ENCODE data around the gene RELL1. TPM values are rescaled to one million over a fixed set of nuclear protein-coding genes. Genes with fewer than 3 reads are reported as not detected.

RELL1 gene
- total RNA-seq, 2 experiments from 2014 or later: 53.5 to 62.3 TPM

- Histone ChIP-seq H4K20me1 (ENCODE audit: insufficient read depth, low read length) (no peaks in the 10 kb centered on the region), H2AFZ (ENCODE audit: low read length) (no peak overlapping the region), H3K9me3 (ENCODE audit: low read length) (no peaks in the 10 kb centered on the region), H3K4me2 (ENCODE audit: low read length) (no peak overlapping the region), H3K4me3 (ENCODE audit: low read depth, low read length, poor library complexity, severe bottlenecking) (no peak overlapping the region), H3K27ac (ENCODE audit: low read depth, low read length, poor library complexity, severe bottlenecking) (no peak overlapping the region), H3K79me2 (ENCODE audit: insufficient read depth, low read depth, low read length) (no peaks in the 10 kb centered on the region), H3K9me2 (ENCODE audit: insufficient read depth, low read length) (no peaks in the 10 kb centered on the region), H3K36me3 (ENCODE audit: insufficient read depth, low read length) (no peaks in the 10 kb centered on the region), H3K4me1 (ENCODE audit: insufficient read depth, low read length, poor library complexity, severe bottlenecking) (no peaks in the 10 kb centered on the region)
- TF ChIP-seq CTCF (conservative IDR thresholded peaks at IDR 0.05; ENCODE audit: low read length): no peak
- TF ChIP-seq EZH2phosphoT487 (IDR thresholded peaks at IDR 0.05; ENCODE audit: borderline replicate concordance, low read depth, low read length): no peak
- CTCF ChIA-PET (ENCODE audit: unreplicated experiment): no interaction called here
- POLR2A ChIA-PET: interaction anchor here (0.6 kb wide), 1 partner anchor 620 kb away, joined by 3 read pairs; no protein-coding TSS in a partner anchor
- intact Hi-C loops (cut with micrococcal nuclease; ENCODE audit: unreplicated experiment): no loop called here
- no peak for DNase-seq (ENCODE audit: low spot score)
- BruUV-seq (replicated peaks): no TSS peak
These were observed 124.4 kb downstream of the RELL1 start for GRCh38 chr4:37561803-37562207.

DNA sequence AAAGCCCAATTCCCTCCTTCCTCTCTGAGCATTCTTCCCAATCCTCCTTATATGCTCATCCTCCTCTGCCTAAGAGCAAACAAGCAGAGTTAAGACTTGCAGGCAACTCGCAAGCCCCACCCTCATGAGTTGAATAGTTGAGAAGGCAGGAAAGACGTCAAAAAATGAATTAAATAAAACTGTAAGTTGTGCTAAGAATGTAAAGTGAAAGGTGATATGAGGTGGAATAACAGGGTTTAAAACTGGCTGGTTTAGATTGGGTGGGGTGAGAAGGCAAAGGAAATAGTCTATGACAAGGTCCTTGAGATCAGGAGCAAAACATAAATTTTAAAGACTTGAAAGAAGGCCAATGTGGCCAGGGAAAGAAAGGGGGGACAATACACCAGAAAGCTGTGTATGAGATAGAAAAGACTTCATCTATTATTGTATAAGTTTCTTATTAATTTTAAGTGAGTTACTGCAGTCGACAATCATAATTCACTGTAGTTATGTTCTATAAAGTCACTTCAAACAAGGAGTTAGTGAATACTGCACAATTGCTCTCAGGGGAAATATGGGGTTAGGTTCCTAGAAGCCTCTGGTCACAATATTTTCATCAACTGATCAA, 124.9 kb downstream of the RELL1 start:
- Histone ChIP-seq H3K9me2 (ENCODE audit: insufficient read depth, low read length) (no peaks in the 10 kb centered on the region), H3K79me2 (ENCODE audit: insufficient read depth, low read depth, low read length) (no peaks in the 10 kb centered on the region), H2AFZ (ENCODE audit: low read length) (no peak overlapping the region), H3K4me3 (ENCODE audit: low read depth, low read length, poor library complexity, severe bottlenecking) (no peak overlapping the region), H3K36me3 (ENCODE audit: insufficient read depth, low read length) (no peaks in the 10 kb centered on the region), H4K20me1 (ENCODE audit: insufficient read depth, low read length) (no peaks in the 10 kb centered on the region), H3K9me3 (ENCODE audit: low read length) (no peaks in the 10 kb centered on the region), H3K27ac (ENCODE audit: low read depth, low read length, poor library complexity, severe bottlenecking) (no peak overlapping the region), H3K4me1 (ENCODE audit: insufficient read depth, low read length, poor library complexity, severe bottlenecking) (no peaks in the 10 kb centered on the region), H3K4me2 (ENCODE audit: low read length) (no peak overlapping the region)
- POLR2A ChIA-PET: interaction anchor here (0.6 kb wide), 1 partner anchor 619 kb away, joined by 3 read pairs; no protein-coding TSS in a partner anchor
- no peak for DNase-seq (ENCODE audit: low spot score)
- CTCF ChIA-PET (ENCODE audit: unreplicated experiment): no interaction called here
- BruUV-seq (replicated peaks): no TSS peak
- TF ChIP-seq EZH2phosphoT487 (IDR thresholded peaks at IDR 0.05; ENCODE audit: borderline replicate concordance, low read depth, low read length): no peak
- TF ChIP-seq CTCF (conservative IDR thresholded peaks at IDR 0.05; ENCODE audit: low read length): no peak
- intact Hi-C loops (cut with micrococcal nuclease; ENCODE audit: unreplicated experiment): no loop called here

Small RNAs within 50 kb of the gene (small RNA-seq; reads per million reads assigned to genes)
- not detected for gene RF00019

Other genes starting within 250 kb of the RELL1 start
- gene PGM2, start 140.3 kb upstream of the RELL1 start, total RNA-seq (2014; rRNA removed; shearing (Covaris generic)): 52.7 and 67.4 TPM in 2 replicates
- gene PGM2, start 140.3 kb upstream of the RELL1 start, total RNA-seq (2022): 106 and 108 TPM in 2 replicates
- gene TBC1D1, start 204.7 kb upstream of the RELL1 start, total RNA-seq (2014; rRNA removed; shearing (Covaris generic)): 489 and 545 TPM in 2 replicates
- gene TBC1D1, start 204.7 kb upstream of the RELL1 start, total RNA-seq (2022): 539 and 754 TPM in 2 replicates